Stimulated activated naive B cell treated with anti-CD40 and anti-IgM and Interleukin-4, amounts not matched to agents 10 μg/mL and 1 μg/mL and 100 μg/mL, for 72 hours (primary cell): Measurements from ENCODE around the gene BZW1.
"Not testable (repeated sequence)": the region's sequence is repeated elsewhere in the genome, so short reads cannot be mapped to it uniquely, and the experiment has no call there.

Source experiments
- ATAC-seq, 2 donors: fragments of 150-1000 bp; cut with Tn5 transposase; replicated peaks; 2 replicates each; pipeline ENCODE4 v1.10.0; 2021; ENCODE audit warnings: moderate library complexity in 1 of 2
- DNase-seq: peaks from one replicate; pipeline ENCODE4 v3.0.0; 2021
- H3K27ac Mint-ChIP-seq: one replicate; pipeline ENCODE4 v1.8.0; 2022; ENCODE audit warnings: mild to moderate bottlenecking, mixed read lengths
- H3K27me3 Mint-ChIP-seq, 2 donors: one replicate each; pipeline ENCODE4 v1.8.0; 2022; ENCODE audit warnings: mixed read lengths in 2 of 2
- H3K36me3 Mint-ChIP-seq, 2 donors: one replicate each; pipeline ENCODE4 v1.8.0; 2022; ENCODE audit warnings: mixed read lengths in 2 of 2, mild to moderate bottlenecking in 1 of 2
- H3K4me1 Mint-ChIP-seq, 2 donors: one replicate each; pipeline ENCODE4 v1.8.0; 2022; ENCODE audit warnings: mixed read lengths in 2 of 2, mild to moderate bottlenecking in 1 of 2
- H3K4me3 Mint-ChIP-seq, 2 donors: one replicate each; pipeline ENCODE4 v1.8.0; 2022; ENCODE audit warnings: mild to moderate bottlenecking in 2 of 2, mixed read lengths in 2 of 2, moderate library complexity in 1 of 2
- H3K9me3 Mint-ChIP-seq, 2 donors: one replicate each; pipeline ENCODE4 v1.8.0; 2022; ENCODE audit warnings: mixed read lengths in 2 of 2, mild to moderate bottlenecking in 1 of 2

The BZW1 gene

GRCh38 chr2:200809506-200810251, 2.0 kb upstream of the BZW1 start:
- DNase-seq (no peak), ATAC-seq (no peak)
- Mint-ChIP-seq H3K36me3 (peaks cover 9 to 19% of the 10 kb centered on the region in 2 donors), H3K27ac (no peak overlapping the region), H3K9me3 (no peaks in the 10 kb centered on the region), H3K4me1 (peaks cover 18 to 32% of the 10 kb centered on the region in 2 donors), H3K4me3 (peak overlapping the region in 1 of 2 donors; percentile 10), H3K27me3 (no peaks in the 10 kb centered on the region)

GRCh38 chr2:200810252-200810997, 1.3 kb upstream of the BZW1 start:
- ATAC-seq (no peak), DNase-seq (no peak)
- Mint-ChIP-seq H3K36me3 (peaks cover 14 to 26% of the 10 kb centered on the region in 2 donors), H3K4me1 (peaks cover 23 to 40% of the 10 kb centered on the region in 2 donors), H3K9me3 (no peaks in the 10 kb centered on the region), H3K27me3 (no peaks in the 10 kb centered on the region), H3K27ac (peak overlapping the region; percentile 100), H3K4me3 (peak overlapping the region; percentile 94 to 100)

- Mint-ChIP-seq H3K27ac (peak overlapping the region; percentile 100), H3K36me3 (peaks cover 17 to 31% of the 10 kb centered on the region in 2 donors), H3K4me3 (peak overlapping the region; percentile 94 to 100), H3K4me1 (peaks cover 24 to 42% of the 10 kb centered on the region in 2 donors), H3K9me3 (no peaks in the 10 kb centered on the region), H3K27me3 (no peaks in the 10 kb centered on the region)
- DNase-seq (no peak), ATAC-seq (no peak)
These were observed 745 bp upstream of the BZW1 start for GRCh38 chr2:200810998-200811332.

- Mint-ChIP-seq H3K9me3 (no peaks in the 10 kb centered on the region), H3K27ac (peak overlapping the region; percentile 100), H3K36me3 (peaks cover 26 to 42% of the 10 kb centered on the region in 2 donors), H3K4me1 (peaks cover 24 to 48% of the 10 kb centered on the region in 2 donors), H3K4me3 (peak overlapping the region; percentile 94 to 100), H3K27me3 (no peaks in the 10 kb centered on the region)
- DNase-seq (peak; percentile 55), ATAC-seq (peak; percentile 51 to 52)
These were observed 662 bp downstream of the BZW1 start for GRCh38 chr2:200812122-200813022.

- no peaks in the 10 kb centered on the region for H3K27me3 Mint-ChIP-seq
- no peaks in the 10 kb centered on the region for H3K9me3 Mint-ChIP-seq
- H3K4me1 Mint-ChIP-seq, result peaks cover 26 to 48% of the 10 kb centered on the region in 2 donors
- peak overlapping the region; percentile 92 for H3K27ac Mint-ChIP-seq
- H3K36me3 Mint-ChIP-seq, result peaks cover 28 to 56% of the 10 kb centered on the region in 2 donors
- H3K4me3 Mint-ChIP-seq, result peak overlapping the region; percentile 59 to 64
- DNase-seq (peak; percentile 32), ATAC-seq (peak; percentile 8 to 35)
These were observed 2.6 kb downstream of the BZW1 start for GRCh38 chr2:200814276-200814815.

- H3K36me3 Mint-ChIP-seq, result peaks cover 28 to 56% of the 10 kb centered on the region in 2 donors
- ATAC-seq (no peak), DNase-seq (no peak)
- no peak overlapping the region for H3K27ac Mint-ChIP-seq
- no peaks in the 10 kb centered on the region for H3K9me3 Mint-ChIP-seq
- peak overlapping the region in 1 of 2 donors; percentile 64 for H3K4me3 Mint-ChIP-seq
- no peaks in the 10 kb centered on the region for H3K27me3 Mint-ChIP-seq
- H3K4me1 Mint-ChIP-seq, result peaks cover 26 to 48% of the 10 kb centered on the region in 2 donors
These were observed 3.2 kb downstream of the BZW1 start for GRCh38 chr2:200814917-200815316.

GRCh38 chr2:200818732-200819131, 7.0 kb downstream of the BZW1 start:
- H3K9me3 Mint-ChIP-seq, DNase-seq, H3K27ac Mint-ChIP-seq, H3K4me3 Mint-ChIP-seq, ATAC-seq, H3K27me3 Mint-ChIP-seq: not testable (repeated sequence)
- Mint-ChIP-seq H3K36me3 (peaks cover 27 to 63% of the 10 kb centered on the region in 2 donors), H3K4me1 (peaks cover 17 to 25% of the 10 kb centered on the region in 2 donors)

- Mint-ChIP-seq H3K27me3 (no peaks in the 10 kb centered on the region), H3K4me1 (peaks cover 5 to 10% of the 10 kb centered on the region in 2 donors), H3K4me3 (no peak overlapping the region), H3K36me3 (peaks cover 22 to 48% of the 10 kb centered on the region in 2 donors), H3K9me3 (no peaks in the 10 kb centered on the region), H3K27ac (peak overlapping the region; percentile 70)
- ATAC-seq (no peak), DNase-seq (no peak)
These were observed 9.0 kb downstream of the BZW1 start for GRCh38 chr2:200820573-200821234.

GRCh38 chr2:200821686-200822245, 10.1 kb downstream of the BZW1 start:
- peaks cover 16 to 39% of the 10 kb centered on the region in 2 donors for H3K36me3 Mint-ChIP-seq
- H3K4me1 Mint-ChIP-seq, result peaks cover 5% of the 10 kb centered on the region in 2 donors
- no peaks in the 10 kb centered on the region for H3K9me3 Mint-ChIP-seq
- peak overlapping the region; percentile 9 for H3K27ac Mint-ChIP-seq
- DNase-seq, result no peak
- H3K4me3 Mint-ChIP-seq, result no peak overlapping the region
- ATAC-seq, result no peak
- no peaks in the 10 kb centered on the region for H3K27me3 Mint-ChIP-seq

- ATAC-seq (no peak), DNase-seq (no peak)
- H3K4me1 Mint-ChIP-seq, result peaks cover 2 to 4% of the 10 kb centered on the region in 2 donors
- H3K36me3 Mint-ChIP-seq, result peaks cover 3 to 20% of the 10 kb centered on the region in 2 donors
- H3K9me3 Mint-ChIP-seq, result no peaks in the 10 kb centered on the region
- no peak overlapping the region for H3K4me3 Mint-ChIP-seq
- peak overlapping the region; percentile 33 for H3K27ac Mint-ChIP-seq
- no peaks in the 10 kb centered on the region for H3K27me3 Mint-ChIP-seq
These were observed 16.4 kb downstream of the BZW1 start for GRCh38 chr2:200828104-200828503.

- ATAC-seq, result no peak
- no peak overlapping the region for H3K27ac Mint-ChIP-seq
These were observed 17.0 kb downstream of the BZW1 start for GRCh38 chr2:200828572-200829257.

GRCh38 chr2:200829258-200829655, 17.5 kb downstream of the BZW1 start:
- DNase-seq, result no peak
- Mint-ChIP-seq H3K27me3 (no peaks in the 10 kb centered on the region), H3K36me3 (peaks cover 3 to 20% of the 10 kb centered on the region in 2 donors), H3K9me3 (no peaks in the 10 kb centered on the region), H3K4me1 (peaks cover 2 to 4% of the 10 kb centered on the region in 2 donors), H3K27ac (peak overlapping the region; percentile 47), H3K4me3 (no peak overlapping the region)
- ATAC-seq, result no peak

More at GRCh38 chr2:200828572-200829257, 17.0 kb downstream of the BZW1 start:
- Mint-ChIP-seq H3K9me3 (no peaks in the 10 kb centered on the region), H3K4me1 (peaks cover 2 to 4% of the 10 kb centered on the region in 2 donors), H3K4me3 (no peak overlapping the region), H3K27me3 (no peaks in the 10 kb centered on the region), H3K36me3 (peaks cover 3 to 20% of the 10 kb centered on the region in 2 donors)
- no peak for DNase-seq

GRCh38 chr2:200834701-200835100, 23.0 kb downstream of the BZW1 start:
- Mint-ChIP-seq H3K27ac (no peak overlapping the region), H3K9me3 (peaks cover 0 to 6% of the 10 kb centered on the region in 2 donors), H3K36me3 (peaks cover 0 to 1% of the 10 kb centered on the region in 2 donors), H3K4me3 (no peak overlapping the region), H3K4me1 (no peaks in the 10 kb centered on the region), H3K27me3 (no peaks in the 10 kb centered on the region)
- DNase-seq, result no peak
- no peak for ATAC-seq
